Thyroid gland (tissue), 4 donors: ENCODE data around the gene SPAG7. TPM values are rescaled to one million over a fixed set of nuclear protein-coding genes. Genes with fewer than 3 reads are reported as not detected.
A peak's percentile ranks its signal among the peaks of the same experiment; 100 is the strongest.

Experiments used
- DNase-seq, 2 donors: peaks; one replicate each; pipeline ENCODE4 v3.0.0-alpha.2; 2019
- H3K27ac ChIP-seq, 3 donors: fragments of 200-600 bp; sonication (generic); 1 replicate in 2 of 3; 2 replicates in 1 of 3; pipeline ENCODE4 v1.5.1; 2016 to 2019; ENCODE audit warnings: mild to moderate bottlenecking in 1 of 3, moderate library complexity in 1 of 3
- H3K27me3 ChIP-seq: fragments of 200-600 bp; sonication (generic); one replicate; pipeline ENCODE4 v1.5.1; 2019
- H3K36me3 ChIP-seq, 2 donors: fragments of 200-600 bp; sonication (generic); one replicate each; pipeline ENCODE4 v1.5.1; 2016 to 2019
- H3K4me1 ChIP-seq, 2 donors: fragments of 200-600 bp; sonication (generic); one replicate each; pipeline ENCODE4 v1.5.1; 2017 to 2019
- H3K4me3 ChIP-seq, 3 donors: fragments of 200-600 bp; sonication (generic); replicated peaks in 1 of 3; 1 replicate in 2 of 3; 2 replicates in 1 of 3; pipeline ENCODE4 v1.5.1; 2016; ENCODE audit warnings: mild to moderate bottlenecking in 1 of 3
- H3K9me3 ChIP-seq: fragments of 200-600 bp; sonication (generic); one replicate; pipeline ENCODE4 v1.5.1; 2017
- POLR2A ChIP-seq, 2 donors: fragments of 450-650 bp; IDR thresholded peaks; one replicate each; pipeline ENCODE4 v1.6.1; 2017; ENCODE audit warnings: antibody characterized with exemption in 2 of 2, mild to moderate bottlenecking in 2 of 2, moderate library complexity in 1 of 2
- WGBS, 2 donors: methylation state at CpG; one replicate each; pipeline ENCODE4 v1.1.5; 2017; 5-methylcytosine and 5-hydroxymethylcytosine counted together
- intact Hi-C: fragments of 100-400 bp; cut with DNase I; formaldehyde crosslinking; loops from one replicate; pipeline ENCODE4 v1.15.1; 2023
- total RNA-seq, 4 donors: library from RNA; depleted of rRNA; stranded (reverse); fragments of >200 nt; gene quantifications; one replicate each; pipeline ENCODE4 v1.2.3, GENCODE V29; 2016
- TF ChIP-seq, protein P1 (sequence below), 6 experiments: fragments of 200-600 bp in 3 of 6; fragments of 450-650 bp in 3 of 6; sonication (generic) in 3 of 6; IDR thresholded peaks; one replicate each; pipeline ENCODE4 v1.5.1; 2016 to 2019; ENCODE audit warnings: antibody characterized with exemption in 6 of 6, mild to moderate bottlenecking in 2 of 6, inconsistent platforms in 1 of 6, moderate library complexity in 1 of 6

Gene SPAG7
- total RNA-seq, 4 donors from 2014 or later, result 50.5 to 69.7 (median 68.3) TPM

DNA sequence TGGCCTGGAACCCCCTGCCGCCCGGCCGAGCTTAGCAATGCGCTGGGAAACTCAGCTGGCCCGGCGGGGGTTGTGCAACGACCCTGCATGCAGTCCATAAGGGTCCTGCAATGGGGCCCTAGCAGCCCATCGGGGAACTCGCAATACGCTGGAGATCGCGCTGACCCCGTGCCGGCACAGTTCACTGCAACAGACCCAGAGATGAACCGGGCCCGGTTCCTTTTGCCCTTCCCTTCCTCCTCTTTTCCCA, 28.1 kb downstream of the SPAG7 start:
- intact Hi-C loops, result loop anchor here (5.0 kb wide), 1 partner anchor 43 kb away; no protein-coding TSS in a partner anchor
- Histone ChIP-seq H3K27me3 (no peaks in the 10 kb centered on the region), H3K9me3 (no peaks in the 10 kb centered on the region), H3K4me1 (peaks cover 17 to 23% of the 10 kb centered on the region in 2 donors), H3K4me3 (peak overlapping the region; percentile 31 to 89 (median 33)), H3K27ac (peak overlapping the region; percentile 91 to 97 (median 95)), H3K36me3 (peaks cover 15 to 16% of the 10 kb centered on the region in 2 donors)
- 1 to 2% methylated on average over 9 to 12 of the region's 16 CpGs for WGBS, 2 donors
- peak in 1 of 2 donors; percentile 10 for DNase-seq
- no peak for TF ChIP-seq POLR2A (IDR thresholded peaks at IDR 0.05)
- TF ChIP-seq, protein P1, sequence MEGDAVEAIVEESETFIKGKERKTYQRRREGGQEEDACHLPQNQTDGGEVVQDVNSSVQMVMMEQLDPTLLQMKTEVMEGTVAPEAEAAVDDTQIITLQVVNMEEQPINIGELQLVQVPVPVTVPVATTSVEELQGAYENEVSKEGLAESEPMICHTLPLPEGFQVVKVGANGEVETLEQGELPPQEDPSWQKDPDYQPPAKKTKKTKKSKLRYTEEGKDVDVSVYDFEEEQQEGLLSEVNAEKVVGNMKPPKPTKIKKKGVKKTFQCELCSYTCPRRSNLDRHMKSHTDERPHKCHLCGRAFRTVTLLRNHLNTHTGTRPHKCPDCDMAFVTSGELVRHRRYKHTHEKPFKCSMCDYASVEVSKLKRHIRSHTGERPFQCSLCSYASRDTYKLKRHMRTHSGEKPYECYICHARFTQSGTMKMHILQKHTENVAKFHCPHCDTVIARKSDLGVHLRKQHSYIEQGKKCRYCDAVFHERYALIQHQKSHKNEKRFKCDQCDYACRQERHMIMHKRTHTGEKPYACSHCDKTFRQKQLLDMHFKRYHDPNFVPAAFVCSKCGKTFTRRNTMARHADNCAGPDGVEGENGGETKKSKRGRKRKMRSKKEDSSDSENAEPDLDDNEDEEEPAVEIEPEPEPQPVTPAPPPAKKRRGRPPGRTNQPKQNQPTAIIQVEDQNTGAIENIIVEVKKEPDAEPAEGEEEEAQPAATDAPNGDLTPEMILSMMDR (IDR thresholded peaks at IDR 0.05), result no peak

DNA sequence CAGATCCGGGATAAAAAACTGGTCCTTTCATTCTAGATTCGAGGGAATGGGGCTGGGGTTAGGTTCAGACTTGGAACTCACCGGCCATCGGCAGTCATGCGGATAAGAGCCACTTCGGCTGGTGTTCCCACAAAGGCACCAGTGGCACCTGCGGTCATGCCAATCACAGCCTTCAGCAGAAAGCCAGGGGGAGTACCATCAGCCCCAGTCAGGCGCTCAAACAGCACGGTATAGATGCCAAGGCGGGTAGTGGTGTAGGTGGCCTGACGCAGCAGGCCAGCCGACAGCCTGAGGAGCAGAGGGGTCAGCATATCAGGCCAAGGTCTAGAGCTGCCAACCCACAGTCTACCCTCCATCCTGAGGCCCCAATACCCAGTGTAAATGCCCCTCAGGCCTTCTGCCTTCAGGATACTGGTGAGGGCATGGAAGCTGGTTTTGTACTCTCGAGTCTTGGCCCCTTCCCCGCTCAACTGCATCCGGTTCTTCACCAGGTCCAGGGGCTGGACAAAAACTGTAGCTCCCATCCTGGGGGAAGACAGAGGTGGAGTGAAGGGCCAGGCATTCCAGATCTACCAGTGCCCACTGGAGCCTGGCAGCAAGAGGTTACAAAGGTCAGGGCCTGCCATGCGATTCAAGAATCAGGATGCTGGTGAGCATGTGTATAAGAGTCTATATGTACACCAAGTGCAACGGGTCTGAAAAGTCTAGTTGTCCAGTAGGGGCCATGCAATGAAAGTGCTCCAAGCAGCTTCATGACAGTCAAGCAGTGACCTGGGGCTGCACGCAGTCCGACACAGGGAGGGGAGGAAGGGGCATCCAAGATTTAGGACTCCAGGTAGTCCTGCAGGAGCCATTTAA, 28.7 kb downstream of the SPAG7 start:
- DNase-seq, result peak; percentile 42 to 51
- TF ChIP-seq, protein P1 (IDR thresholded peaks at IDR 0.05), result no peak
- TF ChIP-seq POLR2A (IDR thresholded peaks at IDR 0.05), result no peak
- whole genome bisulfite sequencing, 2 donors, result 44 to 51% methylated on average over 16 to 19 of the region's 19 CpGs
- peaks cover 15 to 16% of the 10 kb centered on the region in 2 donors for H3K36me3 ChIP-seq
- peaks cover 17 to 28% of the 10 kb centered on the region in 2 donors for H3K4me1 ChIP-seq
- peak overlapping the region; percentile 31 to 89 (median 33) for H3K4me3 ChIP-seq
- intact Hi-C loops, result loop anchor here (5.0 kb wide), 1 partner anchor 43 kb away; no protein-coding TSS in a partner anchor
- no peaks in the 10 kb centered on the region for H3K27me3 ChIP-seq
- no peaks in the 10 kb centered on the region for H3K9me3 ChIP-seq
- peak overlapping the region; percentile 91 to 97 (median 95) for H3K27ac ChIP-seq

DNA sequence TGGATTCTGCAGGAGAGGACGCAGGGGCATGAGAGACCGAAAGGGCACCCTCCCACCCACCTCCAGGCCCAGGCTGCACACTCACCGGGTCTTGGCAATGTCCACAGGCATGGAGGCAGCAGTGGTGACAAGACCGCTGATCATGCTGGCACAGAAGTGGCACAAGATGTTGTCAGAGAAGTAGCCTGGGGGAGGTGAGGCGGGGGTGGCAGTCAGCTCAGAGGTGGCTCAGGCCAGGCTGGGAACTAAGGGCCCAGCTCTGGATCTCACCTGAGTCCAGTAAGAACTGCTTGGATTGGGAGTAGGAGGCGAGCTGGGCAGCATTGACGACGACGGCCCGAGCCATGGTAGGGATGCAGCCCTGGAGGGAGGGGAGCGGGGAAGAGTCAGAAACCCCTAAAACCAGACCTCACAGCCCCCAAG, 29.5 kb downstream of the SPAG7 start:
- Histone ChIP-seq H3K9me3 (no peaks in the 10 kb centered on the region), H3K4me3 (no peak overlapping the region), H3K4me1 (peaks cover 17 to 29% of the 10 kb centered on the region in 2 donors), H3K27me3 (no peaks in the 10 kb centered on the region), H3K27ac (no peak overlapping the region), H3K36me3 (peaks cover 14 to 15% of the 10 kb centered on the region in 2 donors)
- TF ChIP-seq, protein P1 (IDR thresholded peaks at IDR 0.05), result no peak
- no peak for TF ChIP-seq POLR2A (IDR thresholded peaks at IDR 0.05)
- DNase-seq, result no peak
- 89 to 92% methylated on average over 8 to 11 of the region's 11 CpGs for WGBS, 2 donors
- intact Hi-C loops, result loop anchor here (5.0 kb wide), 1 partner anchor 44 kb away; no protein-coding TSS in a partner anchor

DNA sequence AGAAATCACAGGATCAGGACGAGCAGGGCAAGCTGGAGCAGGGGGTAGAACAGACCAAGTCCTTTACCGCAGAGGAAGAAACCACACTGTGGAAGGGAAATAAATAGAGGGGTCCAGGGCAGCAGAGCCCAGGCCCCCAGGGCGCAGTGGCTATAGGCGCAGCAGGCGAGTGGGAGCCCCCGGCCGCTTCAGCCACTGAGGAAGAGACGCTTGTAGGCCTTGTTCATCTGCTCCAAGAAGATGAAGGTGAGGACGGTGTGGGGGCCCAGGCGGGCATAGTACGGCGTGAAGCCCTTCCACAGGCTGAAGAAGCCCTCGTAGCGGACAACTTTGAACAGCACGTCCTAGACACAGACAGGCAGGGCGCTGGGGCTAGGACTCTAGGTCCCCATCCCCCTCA, 30.1 kb downstream of the SPAG7 start:
- Histone ChIP-seq H3K36me3 (peaks cover 9 to 15% of the 10 kb centered on the region in 2 donors), H3K4me1 (peaks cover 17 to 29% of the 10 kb centered on the region in 2 donors), H3K27me3 (no peaks in the 10 kb centered on the region), H3K27ac (no peak overlapping the region), H3K4me3 (no peak overlapping the region), H3K9me3 (no peaks in the 10 kb centered on the region)
- intact Hi-C loops, result loop anchor here (5.0 kb wide), 1 partner anchor 45 kb away; no protein-coding TSS in a partner anchor
- WGBS, 2 donors, result 93 to 97% methylated on average over 16 of the region's 16 CpGs
- DNase-seq, result no peak
- TF ChIP-seq, protein P1 (IDR thresholded peaks at IDR 0.05), result no peak
- TF ChIP-seq POLR2A (IDR thresholded peaks at IDR 0.05), result no peak

DNA sequence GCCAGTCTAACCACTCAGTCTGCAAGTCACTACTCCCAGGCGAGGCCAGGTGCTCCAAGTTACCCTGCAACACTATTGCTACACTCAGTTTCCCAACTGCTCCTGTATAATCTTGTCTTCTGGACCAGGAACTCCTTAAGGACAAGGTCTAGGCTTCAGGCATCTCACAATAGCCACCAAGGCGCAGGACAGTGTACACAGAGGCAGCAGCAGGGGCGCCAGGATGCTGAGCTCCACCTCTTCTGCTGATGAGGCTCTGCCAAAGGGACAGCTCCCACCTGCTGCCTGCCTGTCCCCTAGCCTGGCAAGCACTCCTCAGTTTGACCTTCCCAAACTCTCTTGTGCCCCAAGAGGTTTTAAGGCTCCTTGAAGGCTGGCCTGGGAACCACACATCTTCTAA, 31.2 kb downstream of the SPAG7 start:
- Histone ChIP-seq H3K27me3 (no peaks in the 10 kb centered on the region), H3K4me1 (peaks cover 17 to 28% of the 10 kb centered on the region in 2 donors), H3K36me3 (peaks cover 9 to 15% of the 10 kb centered on the region in 2 donors), H3K9me3 (no peaks in the 10 kb centered on the region), H3K27ac (no peak overlapping the region), H3K4me3 (no peak overlapping the region)
- WGBS, 2 donors, result 92 to 93% methylated on average over 1 to 3 of the region's 3 CpGs
- intact Hi-C loops, result loop anchor here (5.0 kb wide), 1 partner anchor 46 kb away; no protein-coding TSS in a partner anchor
- TF ChIP-seq, protein P1 (IDR thresholded peaks at IDR 0.05), result no peak
- no peak for TF ChIP-seq POLR2A (IDR thresholded peaks at IDR 0.05)
- no peak for DNase-seq
